Dedifferentiated amniotic fluid mesenchymal stem cell (primary cell): Measurements from ENCODE around the gene PLAGL2.
"Not testable (repeated sequence)": the region's sequence is repeated elsewhere in the genome, so short reads cannot be mapped to it uniquely, and the experiment has no call there.

Source experiments
- DNase-seq: peaks from one replicate; pipeline ENCODE4 v3.0.0-alpha.2; 2016; ENCODE audit errors: extremely low spot score

The PLAGL2 gene

GRCh38 chr20:32179934-32180333 is 27.6 kb downstream of the PLAGL2 start:
- DNase-seq = no peak

GRCh38 chr20:32179515-32179914 is 28.0 kb downstream of the PLAGL2 start:
- DNase-seq = no peak

GRCh38 chr20:32177696-32178095 is 29.8 kb downstream of the PLAGL2 start:
- DNase-seq = not testable (repeated sequence)

DNA sequence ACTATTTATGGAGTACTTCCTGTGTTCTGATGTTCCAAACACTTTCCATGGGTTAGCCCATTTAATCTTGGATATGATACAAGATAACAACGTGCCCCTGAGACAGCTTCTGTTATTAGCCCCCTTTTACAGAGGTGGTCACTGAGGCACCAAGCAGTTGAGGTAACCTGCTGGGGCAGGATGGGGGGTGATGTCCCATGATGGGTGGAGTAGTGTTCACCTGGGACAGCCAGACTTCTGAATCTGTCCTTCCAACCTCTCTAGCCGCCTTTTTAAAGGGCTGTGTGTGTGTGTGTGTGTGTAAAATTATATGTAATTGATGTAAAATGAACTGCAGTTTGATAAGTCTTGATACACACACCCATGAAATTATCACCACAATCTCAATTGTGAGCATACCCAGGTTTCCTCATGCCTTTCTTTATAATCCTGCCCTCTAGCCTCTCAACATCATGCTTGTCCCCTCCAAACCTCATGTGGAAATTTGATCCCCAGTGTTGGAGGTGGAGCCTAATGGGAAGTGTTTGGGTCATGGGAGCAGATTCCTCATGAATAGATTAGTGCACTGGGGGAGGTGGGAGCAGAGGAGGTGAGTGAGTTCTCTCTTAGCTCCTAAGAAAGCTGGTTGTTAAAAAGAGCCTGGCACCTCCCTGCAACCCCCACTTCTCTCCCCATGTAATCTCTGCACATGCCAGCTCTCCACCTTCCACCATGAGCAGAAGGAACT is 39.2 kb downstream of the PLAGL2 start:
- no peak for DNase-seq

DNA sequence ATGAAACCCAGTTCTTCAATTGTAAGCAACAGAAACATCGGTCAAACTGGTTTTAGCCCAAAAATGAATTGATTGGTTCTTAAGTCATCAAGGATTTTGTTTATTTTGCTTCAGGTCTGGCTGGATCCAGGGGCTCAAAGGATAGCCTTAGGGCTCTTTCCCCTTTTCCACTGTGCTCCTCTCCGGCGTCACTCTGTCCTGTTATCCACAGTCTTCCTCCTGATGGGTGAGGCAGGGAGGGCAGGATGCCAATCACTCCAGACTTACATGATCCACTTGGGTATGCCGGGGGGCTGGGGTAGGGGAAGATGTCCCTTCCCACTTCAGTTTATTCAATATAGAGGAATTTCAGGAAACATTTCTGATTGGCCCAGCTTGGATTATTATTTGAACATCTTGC is 40.0 kb downstream of the PLAGL2 start:
- DNase-seq = no peak

GRCh38 chr20:32165836-32166545 is 41.6 kb downstream of the PLAGL2 start:
- DNase-seq = no peak

GRCh38 chr20:32164984-32165735 is 42.4 kb downstream of the PLAGL2 start:
- no peak for DNase-seq

DNA sequence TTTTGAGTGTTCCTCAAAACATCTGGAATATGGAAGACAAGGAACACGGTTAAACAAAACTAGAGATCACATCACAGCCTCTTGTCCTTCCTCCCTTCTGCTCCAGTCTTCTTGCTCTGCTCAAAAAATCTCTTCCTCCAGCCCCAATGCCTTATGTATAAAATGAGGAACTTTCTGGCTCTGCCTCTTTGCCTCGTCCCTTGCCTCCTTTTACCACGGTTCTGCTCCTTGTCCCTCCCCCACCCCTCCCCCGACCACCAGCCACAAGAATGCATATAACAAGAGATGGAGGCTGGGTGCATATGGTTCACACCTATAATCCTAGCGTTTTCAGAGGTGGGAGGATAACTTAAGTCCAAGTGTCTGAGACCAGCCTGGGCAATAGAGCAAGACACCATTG is 43.6 kb downstream of the PLAGL2 start:
- DNase-seq = no peak

- DNase-seq = no peak
These were observed 45.2 kb downstream of the PLAGL2 start for GRCh38 chr20:32162351-32162750.

GRCh38 chr20:32160341-32160740 is 47.2 kb downstream of the PLAGL2 start:
- DNase-seq = no peak

- DNase-seq = no peak
These were observed 47.7 kb downstream of the PLAGL2 start for GRCh38 chr20:32159766-32160221.

GRCh38 chr20:32158943-32159660 is 48.4 kb downstream of the PLAGL2 start:
- no peak for DNase-seq

GRCh38 chr20:32158351-32158750 is 49.2 kb downstream of the PLAGL2 start:
- no peak for DNase-seq

GRCh38 chr20:32157611-32158010 is 49.9 kb downstream of the PLAGL2 start:
- DNase-seq = no peak

DNA sequence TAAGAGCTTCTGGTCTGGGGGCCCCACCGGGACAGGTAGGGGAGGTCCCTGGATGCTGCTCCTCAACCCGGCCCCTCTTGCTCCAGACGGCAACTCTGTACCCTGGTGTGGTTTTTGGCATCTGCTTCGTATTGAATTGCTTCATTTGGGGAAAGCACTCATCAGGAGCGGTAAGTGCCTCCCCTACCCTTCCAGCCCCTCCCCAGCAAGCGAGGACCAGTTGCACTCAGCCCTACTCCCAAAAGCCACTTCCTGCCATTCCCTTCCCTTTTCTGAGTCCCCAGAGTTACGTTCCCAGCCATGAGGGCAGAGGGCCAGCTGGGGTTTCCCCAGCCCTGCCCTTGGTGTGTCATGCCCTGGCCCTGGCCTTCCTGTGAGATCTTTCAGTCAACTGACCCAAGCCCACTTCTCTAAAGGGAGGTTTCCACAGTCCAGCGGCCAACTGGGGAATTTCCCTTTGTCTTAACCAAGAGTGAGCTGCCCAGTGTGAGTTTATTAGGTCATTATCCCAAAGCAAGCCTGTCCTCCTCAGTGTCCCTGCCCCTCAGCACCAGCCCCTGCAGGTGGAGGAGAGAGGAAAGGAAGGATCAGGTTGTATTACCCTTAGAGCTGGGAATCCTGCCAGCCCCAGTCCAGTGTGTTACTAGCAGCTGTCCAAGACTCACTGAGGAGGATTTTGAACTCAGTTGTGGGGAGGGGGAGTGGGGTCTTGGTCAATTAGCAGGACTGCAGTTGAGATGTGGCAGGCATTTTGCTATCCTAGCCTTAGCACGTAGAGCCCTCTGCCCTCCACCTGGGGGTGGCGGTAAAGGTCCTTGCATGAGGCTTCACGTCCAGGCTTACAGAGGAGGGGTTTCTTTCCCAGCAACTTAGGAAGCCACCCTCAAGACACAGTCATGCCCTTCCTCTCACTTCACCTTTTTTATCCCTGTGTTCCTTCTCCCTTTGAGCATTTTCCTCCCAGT is 52.2 kb downstream of the PLAGL2 start:
- DNase-seq = peak; percentile 31

DNA sequence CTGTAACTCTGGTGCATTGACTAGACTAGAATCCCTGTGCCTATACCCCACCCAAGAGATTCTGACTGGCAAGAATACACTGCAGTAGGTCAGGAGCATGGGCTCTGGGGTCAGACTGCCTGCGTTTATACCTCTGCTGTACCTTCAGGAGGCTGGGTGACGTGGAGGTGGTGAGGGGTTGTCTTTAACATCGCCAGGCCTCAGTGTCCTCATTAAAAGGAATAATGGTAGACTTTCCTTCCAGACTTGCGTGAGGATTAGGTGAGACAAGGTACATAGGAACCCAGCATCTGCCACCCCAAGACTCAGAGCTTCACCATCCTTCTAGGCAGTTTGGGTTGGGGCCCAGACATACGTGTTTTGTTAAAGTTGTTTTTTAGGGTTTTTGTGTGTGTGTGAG is 53.8 kb downstream of the PLAGL2 start:
- DNase-seq = no peak

DNA sequence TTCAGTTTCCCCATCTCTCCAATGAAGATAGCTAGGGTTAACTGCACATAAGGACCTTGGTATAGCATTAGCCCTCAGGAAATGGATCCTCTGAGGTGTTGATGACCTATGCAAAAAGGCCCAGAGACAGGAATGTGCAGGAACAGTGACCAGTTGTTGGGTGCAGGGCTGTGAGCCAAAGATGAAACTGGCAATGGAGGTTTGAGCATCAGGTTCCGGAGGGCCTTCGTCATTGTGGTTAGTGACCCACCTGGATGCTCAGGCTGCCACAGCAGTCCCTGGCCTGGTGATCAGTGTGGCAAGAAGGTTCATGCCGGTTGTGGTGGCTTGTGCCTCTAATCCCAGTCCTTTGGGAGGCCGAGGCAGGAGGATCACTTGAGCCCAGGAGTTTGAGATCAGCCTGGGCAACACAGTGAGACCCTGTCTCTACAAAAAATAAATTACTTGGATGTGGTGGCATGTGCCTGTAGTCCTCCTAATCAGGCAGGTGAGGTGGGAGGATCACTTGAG is 54.3 kb downstream of the PLAGL2 start:
- no peak for DNase-seq

- DNase-seq = no peak
These were observed 55.0 kb downstream of the PLAGL2 start for GRCh38 chr20:32152421-32153155.

GRCh38 chr20:32150291-32150848 is 57.2 kb downstream of the PLAGL2 start:
- no peak for DNase-seq
